ENCODE measurements around the gene VAMP5.

VAMP5 gene

GRCh38 chr2:85585781-85586105, 1.5 kb downstream of the VAMP5 start:
- no peak overlapping the region for H3K4me3 ChIP-seq (replicated peaks; ENCODE audit: low read depth, low read length)
- no peak for DNase-seq (ENCODE audit: extremely low read depth, insufficient read length)
- peaks cover 6% of the 10 kb centered on the region for H3K36me3 ChIP-seq (ENCODE audit: control insufficient read depth, insufficient read depth, low read length)
- no peaks in the 10 kb centered on the region for H3K27me3 ChIP-seq (replicated peaks; ENCODE audit: control insufficient read depth, insufficient read depth, low read length)
- no peak for TF ChIP-seq CTCF (IDR thresholded peaks at IDR 0.05; ENCODE audit: insufficient read depth, low read length, poor library complexity, severe bottlenecking)

GRCh38 chr2:85588236-85588635, 4.0 kb downstream of the VAMP5 start:
- DNase-seq (ENCODE audit: extremely low read depth, insufficient read length), result no peak
- no peak for TF ChIP-seq CTCF (IDR thresholded peaks at IDR 0.05; ENCODE audit: insufficient read depth, low read length, poor library complexity, severe bottlenecking)
- H3K4me3 ChIP-seq (replicated peaks; ENCODE audit: low read depth, low read length), result no peak overlapping the region
- no peaks in the 10 kb centered on the region for H3K27me3 ChIP-seq (replicated peaks; ENCODE audit: control insufficient read depth, insufficient read depth, low read length)
- H3K36me3 ChIP-seq (ENCODE audit: control insufficient read depth, insufficient read depth, low read length), result no peaks in the 10 kb centered on the region

GRCh38 chr2:85588645-85589044, 4.4 kb downstream of the VAMP5 start:
- no peaks in the 10 kb centered on the region for H3K36me3 ChIP-seq (ENCODE audit: control insufficient read depth, insufficient read depth, low read length)
- H3K4me3 ChIP-seq (replicated peaks; ENCODE audit: low read depth, low read length), result no peak overlapping the region
- no peak for DNase-seq (ENCODE audit: extremely low read depth, insufficient read length)
- TF ChIP-seq CTCF (IDR thresholded peaks at IDR 0.05; ENCODE audit: insufficient read depth, low read length, poor library complexity, severe bottlenecking), result no peak
- no peaks in the 10 kb centered on the region for H3K27me3 ChIP-seq (replicated peaks; ENCODE audit: control insufficient read depth, insufficient read depth, low read length)

- no peaks in the 10 kb centered on the region for H3K36me3 ChIP-seq (ENCODE audit: control insufficient read depth, insufficient read depth, low read length)
- no peak for TF ChIP-seq CTCF (IDR thresholded peaks at IDR 0.05; ENCODE audit: insufficient read depth, low read length, poor library complexity, severe bottlenecking)
- H3K4me3 ChIP-seq (replicated peaks; ENCODE audit: low read depth, low read length), result no peak overlapping the region
- H3K27me3 ChIP-seq (replicated peaks; ENCODE audit: control insufficient read depth, insufficient read depth, low read length), result no peaks in the 10 kb centered on the region
- no peak for DNase-seq (ENCODE audit: extremely low read depth, insufficient read length)
Measured at GRCh38 chr2:85589181-85589580, 5.0 kb downstream of the VAMP5 start.

GRCh38 chr2:85589982-85590791, 6.0 kb downstream of the VAMP5 start:
- TF ChIP-seq CTCF (IDR thresholded peaks at IDR 0.05; ENCODE audit: insufficient read depth, low read length, poor library complexity, severe bottlenecking), result no peak
- H3K4me3 ChIP-seq (replicated peaks; ENCODE audit: low read depth, low read length), result no peak overlapping the region
- DNase-seq (ENCODE audit: extremely low read depth, insufficient read length), result no peak
- H3K27me3 ChIP-seq (replicated peaks; ENCODE audit: control insufficient read depth, insufficient read depth, low read length), result no peaks in the 10 kb centered on the region
- H3K36me3 ChIP-seq (ENCODE audit: control insufficient read depth, insufficient read depth, low read length), result no peaks in the 10 kb centered on the region

- H3K4me3 ChIP-seq (replicated peaks; ENCODE audit: low read depth, low read length), result no peak overlapping the region
- no peak for TF ChIP-seq CTCF (IDR thresholded peaks at IDR 0.05; ENCODE audit: insufficient read depth, low read length, poor library complexity, severe bottlenecking)
- H3K36me3 ChIP-seq (ENCODE audit: control insufficient read depth, insufficient read depth, low read length), result no peaks in the 10 kb centered on the region
- DNase-seq (ENCODE audit: extremely low read depth, insufficient read length), result no peak
- H3K27me3 ChIP-seq (replicated peaks; ENCODE audit: control insufficient read depth, insufficient read depth, low read length), result no peaks in the 10 kb centered on the region
Measured at GRCh38 chr2:85590950-85591349, 6.7 kb downstream of the VAMP5 start.
